Loucy (cell line): ENCODE measurements around the gene STRBP.

Source experiments
- EZH2phosphoT487 ChIP-seq: fragments of 200-600 bp; IDR thresholded peaks from 2 replicates; pipeline ENCODE4 v1.6.1; 2018; ENCODE audit warnings: antibody characterized with exemption, mild to moderate bottlenecking, moderate library complexity, borderline replicate concordance
- TF ChIP-seq, protein P1 (sequence below): fragments of 200-600 bp; sonication (generic); conservative IDR thresholded peaks from 2 replicates; pipeline ENCODE4 v1.5.1; 2014; ENCODE audit warnings: mild to moderate bottlenecking, antibody characterized with exemption, low read length

DNA sequence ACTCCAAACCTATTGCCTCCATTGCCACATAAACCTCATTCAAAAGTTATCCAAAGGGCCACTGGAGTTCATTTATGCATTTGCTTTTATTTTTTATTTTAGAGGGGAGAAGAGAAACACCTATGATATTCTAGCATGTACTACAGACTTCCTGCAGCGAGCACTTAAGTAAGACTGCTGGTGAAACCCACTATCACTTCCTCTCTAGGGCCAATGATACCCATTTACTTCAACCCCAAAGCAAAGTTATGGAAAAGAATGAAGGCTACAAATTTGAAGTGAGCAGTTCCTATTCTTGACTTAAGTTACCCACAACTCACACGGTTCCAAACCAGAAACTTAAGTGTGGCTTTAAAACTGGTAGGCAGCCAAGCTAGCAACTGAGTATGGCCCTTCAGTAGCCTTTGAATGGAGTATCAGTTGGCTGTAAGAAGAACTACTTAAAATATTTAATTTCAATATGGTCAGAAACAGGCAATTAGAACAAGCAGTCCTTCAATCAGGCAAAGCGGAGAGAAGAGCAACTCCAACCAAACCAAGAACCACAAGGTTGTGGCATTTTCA, 140.8 kb downstream of the STRBP start:
- TF ChIP-seq, protein P1, sequence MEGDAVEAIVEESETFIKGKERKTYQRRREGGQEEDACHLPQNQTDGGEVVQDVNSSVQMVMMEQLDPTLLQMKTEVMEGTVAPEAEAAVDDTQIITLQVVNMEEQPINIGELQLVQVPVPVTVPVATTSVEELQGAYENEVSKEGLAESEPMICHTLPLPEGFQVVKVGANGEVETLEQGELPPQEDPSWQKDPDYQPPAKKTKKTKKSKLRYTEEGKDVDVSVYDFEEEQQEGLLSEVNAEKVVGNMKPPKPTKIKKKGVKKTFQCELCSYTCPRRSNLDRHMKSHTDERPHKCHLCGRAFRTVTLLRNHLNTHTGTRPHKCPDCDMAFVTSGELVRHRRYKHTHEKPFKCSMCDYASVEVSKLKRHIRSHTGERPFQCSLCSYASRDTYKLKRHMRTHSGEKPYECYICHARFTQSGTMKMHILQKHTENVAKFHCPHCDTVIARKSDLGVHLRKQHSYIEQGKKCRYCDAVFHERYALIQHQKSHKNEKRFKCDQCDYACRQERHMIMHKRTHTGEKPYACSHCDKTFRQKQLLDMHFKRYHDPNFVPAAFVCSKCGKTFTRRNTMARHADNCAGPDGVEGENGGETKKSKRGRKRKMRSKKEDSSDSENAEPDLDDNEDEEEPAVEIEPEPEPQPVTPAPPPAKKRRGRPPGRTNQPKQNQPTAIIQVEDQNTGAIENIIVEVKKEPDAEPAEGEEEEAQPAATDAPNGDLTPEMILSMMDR, result no peak
- TF ChIP-seq EZH2phosphoT487, result no peak
